Mesenchymal stem cell (in vitro differentiated cells and primary cell): ENCODE results near the gene HAPLN3.

Experiments used
- DNase-seq: peaks from one replicate; pipeline ENCODE4 v3.0.0-alpha.2; 2013
- H2AFZ ChIP-seq: one replicate; pipeline ENCODE4 v1.6.1; 2013; ENCODE audit warnings: low read depth, mild to moderate bottlenecking, control low read depth, inconsistent platforms, low read length, moderate library complexity
- H2AK5ac ChIP-seq: 2 replicates; pipeline ENCODE4 v1.6.1; 2013; ENCODE audit warnings: low read length, moderate library complexity, mild to moderate bottlenecking, inconsistent platforms; ENCODE audit not compliant: severe bottlenecking
- H2BK120ac ChIP-seq: one replicate; pipeline ENCODE4 v1.6.1; 2013; ENCODE audit warnings: low read depth, mild to moderate bottlenecking, inconsistent platforms, low read length, moderate library complexity
- H2BK12ac ChIP-seq, 2 experiments: one replicate each; pipeline ENCODE4 v1.6.1; 2013; ENCODE audit warnings: inconsistent platforms in 2 of 2, low read length in 2 of 2, mild to moderate bottlenecking in 2 of 2, moderate library complexity in 2 of 2, control low read depth in 1 of 2
- H2BK15ac ChIP-seq: one replicate; pipeline ENCODE4 v1.6.1; 2013; ENCODE audit warnings: mild to moderate bottlenecking, low read depth, inconsistent platforms; ENCODE audit not compliant: poor library complexity, severe bottlenecking
- H2BK5ac ChIP-seq: 2 replicates; pipeline ENCODE4 v1.6.1; 2013; ENCODE audit warnings: low read depth, mild to moderate bottlenecking, low read length, control low read depth, inconsistent platforms; ENCODE audit not compliant: poor library complexity, severe bottlenecking
- H3K14ac ChIP-seq, 2 experiments: one replicate each; pipeline ENCODE4 v1.6.1; 2013; ENCODE audit warnings: inconsistent platforms in 2 of 2, low read length in 2 of 2, control low read depth in 1 of 2, mild to moderate bottlenecking in 1 of 2, moderate library complexity in 1 of 2
- H3K18ac ChIP-seq, 2 experiments: one replicate each; pipeline ENCODE4 v1.6.1; 2013; ENCODE audit warnings: inconsistent platforms in 2 of 2, low read length in 2 of 2, control low read depth in 1 of 2, low read depth in 1 of 2, mild to moderate bottlenecking in 1 of 2
- H3K23ac ChIP-seq, 2 experiments: one replicate each; pipeline ENCODE4 v1.6.1; 2013; ENCODE audit warnings: inconsistent platforms in 2 of 2, low read length in 2 of 2, mild to moderate bottlenecking in 2 of 2, moderate library complexity in 2 of 2, control low read depth in 1 of 2
- H3K27ac ChIP-seq: 2 replicates; pipeline ENCODE4 v1.5.1; 2013; ENCODE audit warnings: mild to moderate bottlenecking, moderate library complexity, low read length, control low read depth, inconsistent platforms; ENCODE audit not compliant: poor library complexity, severe bottlenecking
- H3K27me3 ChIP-seq, 2 experiments: 2 replicates each; pipeline versions ENCODE4 v1.6.1 to v1.7.0; 2013; ENCODE audit warnings: low read length in 2 of 2, mild to moderate bottlenecking in 2 of 2, moderate library complexity in 2 of 2, control low read depth in 1 of 2, inconsistent platforms in 1 of 2; ENCODE audit not compliant: control insufficient read depth in 1 of 2, insufficient read depth in 1 of 2
- H3K36me3 ChIP-seq, 2 experiments: 2 replicates each; pipeline versions ENCODE4 v1.6.1 to v1.7.0; 2013; ENCODE audit warnings: low read length in 2 of 2, control low read depth in 1 of 2, inconsistent platforms in 1 of 2, low read depth in 1 of 2, mild to moderate bottlenecking in 1 of 2; ENCODE audit not compliant: insufficient read depth in 2 of 2, control insufficient read depth in 1 of 2
- H3K4ac ChIP-seq, 2 experiments: one replicate each; pipeline ENCODE4 v1.6.1; 2013; ENCODE audit warnings: inconsistent platforms in 2 of 2, low read length in 2 of 2, mild to moderate bottlenecking in 2 of 2, moderate library complexity in 2 of 2, control low read depth in 1 of 2, low read depth in 1 of 2
- H3K4me1 ChIP-seq: 2 replicates; pipeline ENCODE4 v1.6.1; 2013; ENCODE audit warnings: low read depth, low read length, control low read depth; ENCODE audit not compliant: control insufficient read depth, insufficient read depth
- H3K4me2 ChIP-seq: 2 replicates; pipeline ENCODE4 v1.6.1; 2013; ENCODE audit warnings: low read length, mild to moderate bottlenecking, inconsistent platforms; ENCODE audit not compliant: poor library complexity, severe bottlenecking
- H3K4me3 ChIP-seq, 2 experiments: 2 replicates each; pipeline versions ENCODE4 v1.5.1 to v1.7.0; 2013; ENCODE audit warnings: low read length in 2 of 2, mild to moderate bottlenecking in 2 of 2, control low read depth in 1 of 2, low read depth in 1 of 2; ENCODE audit not compliant: insufficient read depth in 1 of 2
- H3K79me1 ChIP-seq: replicated peaks from 2 replicates; pipeline ENCODE4 v1.6.1; 2013; ENCODE audit warnings: mild to moderate bottlenecking, control low read depth, low read length, inconsistent platforms; ENCODE audit not compliant: poor library complexity, severe bottlenecking
- H3K9ac ChIP-seq: 2 replicates; pipeline ENCODE4 v1.7.0; 2013; ENCODE audit warnings: mild to moderate bottlenecking, low read length, moderate library complexity
- H3K9me3 ChIP-seq: 2 replicates; pipeline ENCODE4 v1.7.0; 2013; ENCODE audit warnings: mild to moderate bottlenecking, low read length; ENCODE audit not compliant: control insufficient read depth
- H4K8ac ChIP-seq: one replicate; pipeline ENCODE4 v1.6.1; 2013; ENCODE audit warnings: inconsistent platforms, mild to moderate bottlenecking, low read length, moderate library complexity
- H4K91ac ChIP-seq: one replicate; pipeline ENCODE4 v1.6.1; 2013; ENCODE audit warnings: mild to moderate bottlenecking, low read length, inconsistent platforms
- WGBS: methylation state at CpG from one replicate; pipeline ENCODE4 v1.1.7; 2013; ENCODE audit warnings: mixed read lengths; 5-methylcytosine and 5-hydroxymethylcytosine counted together

The HAPLN3 gene

GRCh38 chr15:88904257-88904623 lies 8.9 kb upstream of the HAPLN3 start:
- no peak overlapping the region for H2BK15ac ChIP-seq
- H3K27ac ChIP-seq, result no peak overlapping the region
- 93% methylated on average over 2 of the region's 2 CpGs for WGBS
- H3K79me1 ChIP-seq, result peaks cover 28% of the 10 kb centered on the region
- H3K36me3 ChIP-seq, result peaks cover 57 to 79% of the 10 kb centered on the region in 2 experiments
- peaks cover 11% of the 10 kb centered on the region for H3K4me1 ChIP-seq
- H3K18ac ChIP-seq, result no peak overlapping the region
- no peak overlapping the region for H3K4me3 ChIP-seq
- no peak overlapping the region for H4K91ac ChIP-seq
- no peak overlapping the region for H4K8ac ChIP-seq
- H3K9me3 ChIP-seq, result no peaks in the 10 kb centered on the region
- no peak for DNase-seq
- no peak overlapping the region for H3K9ac ChIP-seq
- H3K23ac ChIP-seq, result no peak overlapping the region
- no peak overlapping the region for H2BK120ac ChIP-seq
- H2AFZ ChIP-seq, result no peak overlapping the region
- H3K14ac ChIP-seq, result no peak overlapping the region
- H3K4ac ChIP-seq, result no peak overlapping the region
- no peak overlapping the region for H3K4me2 ChIP-seq
- H2BK5ac ChIP-seq, result no peak overlapping the region
- H3K27me3 ChIP-seq, result no peaks in the 10 kb centered on the region
- no peak overlapping the region for H2AK5ac ChIP-seq
- H2BK12ac ChIP-seq, result no peak overlapping the region

GRCh38 chr15:88902846-88903245 lies 7.5 kb upstream of the HAPLN3 start:
- H3K14ac ChIP-seq, result no peak overlapping the region
- no peak overlapping the region for H3K4me2 ChIP-seq
- H3K4me3 ChIP-seq, result no peak overlapping the region
- no peak overlapping the region for H2AFZ ChIP-seq
- no peak overlapping the region for H2BK120ac ChIP-seq
- no peak overlapping the region for H3K18ac ChIP-seq
- peaks cover 52 to 71% of the 10 kb centered on the region in 2 experiments for H3K36me3 ChIP-seq
- no peaks in the 10 kb centered on the region for H3K27me3 ChIP-seq
- H3K4me1 ChIP-seq, result peaks cover 10% of the 10 kb centered on the region
- no peak overlapping the region for H3K27ac ChIP-seq
- DNase-seq, result no peak
- 93% methylated on average over 2 of the region's 2 CpGs for WGBS
- no peak overlapping the region for H2BK12ac ChIP-seq
- no peak overlapping the region for H4K8ac ChIP-seq
- no peak overlapping the region for H3K23ac ChIP-seq
- H2AK5ac ChIP-seq, result no peak overlapping the region
- H3K9me3 ChIP-seq, result no peaks in the 10 kb centered on the region
- H2BK5ac ChIP-seq, result no peak overlapping the region
- no peak overlapping the region for H4K91ac ChIP-seq
- H3K4ac ChIP-seq, result no peak overlapping the region
- H3K79me1 ChIP-seq, result peaks cover 18% of the 10 kb centered on the region
- no peak overlapping the region for H2BK15ac ChIP-seq
- no peak overlapping the region for H3K9ac ChIP-seq

- Histone ChIP-seq H3K14ac (no peak overlapping the region), H3K18ac (no peak overlapping the region), H2BK15ac (no peak overlapping the region), H4K91ac (no peak overlapping the region), H2BK120ac (no peak overlapping the region), H3K4me2 (no peak overlapping the region), H2AFZ (no peak overlapping the region), H3K4me3 (no peak overlapping the region), H2BK5ac (no peak overlapping the region), H2AK5ac (no peak overlapping the region), H3K4ac (no peak overlapping the region), H2BK12ac (no peak overlapping the region), H3K9ac (no peak overlapping the region), H3K27me3 (no peaks in the 10 kb centered on the region), H3K9me3 (no peaks in the 10 kb centered on the region), H3K4me1 (peaks cover 15% of the 10 kb centered on the region), H3K79me1 (peaks cover 18% of the 10 kb centered on the region), H3K36me3 (peaks cover 52 to 66% of the 10 kb centered on the region in 2 experiments), H4K8ac (no peak overlapping the region), H3K23ac (no peak overlapping the region), H3K27ac (no peak overlapping the region)
- DNase-seq, result no peak
- 78% methylated on average over 5 of the region's 6 CpGs for WGBS
These were observed 7.0 kb upstream of the HAPLN3 start for GRCh38 chr15:88902221-88902835.

GRCh38 chr15:88901508-88902220 lies 6.3 kb upstream of the HAPLN3 start:
- no peak overlapping the region for H3K4ac ChIP-seq
- DNase-seq, result no peak
- H4K8ac ChIP-seq, result no peak overlapping the region
- H3K4me2 ChIP-seq, result no peak overlapping the region
- H2BK5ac ChIP-seq, result no peak overlapping the region
- no peak overlapping the region for H3K18ac ChIP-seq
- no peak overlapping the region for H3K9ac ChIP-seq
- H3K36me3 ChIP-seq, result peaks cover 47 to 60% of the 10 kb centered on the region in 2 experiments
- no peak overlapping the region for H2BK120ac ChIP-seq
- no peaks in the 10 kb centered on the region for H3K27me3 ChIP-seq
- peaks cover 17% of the 10 kb centered on the region for H3K79me1 ChIP-seq
- no peak overlapping the region for H3K27ac ChIP-seq
- no peak overlapping the region for H2BK12ac ChIP-seq
- H2AK5ac ChIP-seq, result no peak overlapping the region
- no peak overlapping the region for H3K14ac ChIP-seq
- H3K9me3 ChIP-seq, result no peaks in the 10 kb centered on the region
- peaks cover 21% of the 10 kb centered on the region for H3K4me1 ChIP-seq
- no peak overlapping the region for H2AFZ ChIP-seq
- no peak overlapping the region for H3K23ac ChIP-seq
- no peak overlapping the region for H2BK15ac ChIP-seq
- no peak overlapping the region for H3K4me3 ChIP-seq
- WGBS, result 94% methylated on average over 15 of the region's 15 CpGs
- peak overlapping the region; percentile 22 for H4K91ac ChIP-seq
